ENCODE data around the gene UBE2F.

- TF ChIP-seq, protein P1, sequence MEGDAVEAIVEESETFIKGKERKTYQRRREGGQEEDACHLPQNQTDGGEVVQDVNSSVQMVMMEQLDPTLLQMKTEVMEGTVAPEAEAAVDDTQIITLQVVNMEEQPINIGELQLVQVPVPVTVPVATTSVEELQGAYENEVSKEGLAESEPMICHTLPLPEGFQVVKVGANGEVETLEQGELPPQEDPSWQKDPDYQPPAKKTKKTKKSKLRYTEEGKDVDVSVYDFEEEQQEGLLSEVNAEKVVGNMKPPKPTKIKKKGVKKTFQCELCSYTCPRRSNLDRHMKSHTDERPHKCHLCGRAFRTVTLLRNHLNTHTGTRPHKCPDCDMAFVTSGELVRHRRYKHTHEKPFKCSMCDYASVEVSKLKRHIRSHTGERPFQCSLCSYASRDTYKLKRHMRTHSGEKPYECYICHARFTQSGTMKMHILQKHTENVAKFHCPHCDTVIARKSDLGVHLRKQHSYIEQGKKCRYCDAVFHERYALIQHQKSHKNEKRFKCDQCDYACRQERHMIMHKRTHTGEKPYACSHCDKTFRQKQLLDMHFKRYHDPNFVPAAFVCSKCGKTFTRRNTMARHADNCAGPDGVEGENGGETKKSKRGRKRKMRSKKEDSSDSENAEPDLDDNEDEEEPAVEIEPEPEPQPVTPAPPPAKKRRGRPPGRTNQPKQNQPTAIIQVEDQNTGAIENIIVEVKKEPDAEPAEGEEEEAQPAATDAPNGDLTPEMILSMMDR (IDR thresholded peaks at IDR 0.05), result no peak
- TF ChIP-seq, protein P2, sequence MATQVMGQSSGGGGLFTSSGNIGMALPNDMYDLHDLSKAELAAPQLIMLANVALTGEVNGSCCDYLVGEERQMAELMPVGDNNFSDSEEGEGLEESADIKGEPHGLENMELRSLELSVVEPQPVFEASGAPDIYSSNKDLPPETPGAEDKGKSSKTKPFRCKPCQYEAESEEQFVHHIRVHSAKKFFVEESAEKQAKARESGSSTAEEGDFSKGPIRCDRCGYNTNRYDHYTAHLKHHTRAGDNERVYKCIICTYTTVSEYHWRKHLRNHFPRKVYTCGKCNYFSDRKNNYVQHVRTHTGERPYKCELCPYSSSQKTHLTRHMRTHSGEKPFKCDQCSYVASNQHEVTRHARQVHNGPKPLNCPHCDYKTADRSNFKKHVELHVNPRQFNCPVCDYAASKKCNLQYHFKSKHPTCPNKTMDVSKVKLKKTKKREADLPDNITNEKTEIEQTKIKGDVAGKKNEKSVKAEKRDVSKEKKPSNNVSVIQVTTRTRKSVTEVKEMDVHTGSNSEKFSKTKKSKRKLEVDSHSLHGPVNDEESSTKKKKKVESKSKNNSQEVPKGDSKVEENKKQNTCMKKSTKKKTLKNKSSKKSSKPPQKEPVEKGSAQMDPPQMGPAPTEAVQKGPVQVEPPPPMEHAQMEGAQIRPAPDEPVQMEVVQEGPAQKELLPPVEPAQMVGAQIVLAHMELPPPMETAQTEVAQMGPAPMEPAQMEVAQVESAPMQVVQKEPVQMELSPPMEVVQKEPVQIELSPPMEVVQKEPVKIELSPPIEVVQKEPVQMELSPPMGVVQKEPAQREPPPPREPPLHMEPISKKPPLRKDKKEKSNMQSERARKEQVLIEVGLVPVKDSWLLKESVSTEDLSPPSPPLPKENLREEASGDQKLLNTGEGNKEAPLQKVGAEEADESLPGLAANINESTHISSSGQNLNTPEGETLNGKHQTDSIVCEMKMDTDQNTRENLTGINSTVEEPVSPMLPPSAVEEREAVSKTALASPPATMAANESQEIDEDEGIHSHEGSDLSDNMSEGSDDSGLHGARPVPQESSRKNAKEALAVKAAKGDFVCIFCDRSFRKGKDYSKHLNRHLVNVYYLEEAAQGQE (IDR thresholded peaks at IDR 0.05; ENCODE audit: insufficient read depth in 1 of 2, low read depth in 2 of 2, low read length in 1 of 2), result no peak
Observed at GRCh38 chr2:238083919-238084318, 117.1 kb downstream of the UBE2F start.
